GM12878 (cell line): ENCODE measurements around the gene DDX50. TPM values are rescaled to one million over a fixed set of nuclear protein-coding genes. Genes with fewer than 3 reads are reported as not detected.

Source experiments
- ATAC-seq: fragments of 200-7000 bp; cut with Tn5 transposase; 3 replicates; pipeline ENCODE4 v1.9.1; 2020; ENCODE audit warnings: mild to moderate bottlenecking, moderate library complexity
- BruUV-seq: library from RNA; stranded (reverse); fragments of 400-500 nt; replicated peaks from 2 replicates; lab custom pipeline; 2021; lab: Mats Ljungman, UMichigan
- CTCF ChIA-PET: fragments of 300-600 bp; sonication (Branson Sonifier 250); formaldehyde crosslinking; extraction: SDS; loops from one replicate; lab custom pipeline; 2021; ENCODE audit warnings: inconsistent platforms; lab: Yijun Ruan, JAX
- POLR2A ChIA-PET: fragments of 350-600 bp; formaldehyde crosslinking; extraction: SDS; loops from one replicate; lab custom pipeline; 2021; ENCODE audit warnings: inconsistent platforms; lab: Charles Lee
- RAD21 ChIA-PET: fragments of 300-600 bp; sonication (Branson Sonifier 250); formaldehyde crosslinking; loops from one replicate; lab custom pipeline; 2023; ENCODE audit warnings: antibody characterized with exemption; ENCODE audit not compliant: unreplicated experiment; lab: Charles Lee
- SMC1A ChIA-PET: fragments of 300-600 bp; sonication (Branson Sonifier 250); formaldehyde crosslinking; loops from one replicate; lab custom pipeline; 2023; ENCODE audit not compliant: unreplicated experiment, uncharacterized antibody; lab: Charles Lee
- DNase-seq: peaks from one replicate; pipeline ENCODE4 v3.0.0-alpha.2; 2011; ENCODE audit warnings: low read depth, low spot score
- FAIRE-seq: peaks from 3 replicates; lab custom pipeline; 2011; peaks lifted over from hg19 to GRCh38; lab: Jason Lieb, UNC
- H2AFZ ChIP-seq: 2 replicates; pipeline ENCODE4 v1.6.0; 2011; ENCODE audit warnings: low read depth, low read length, control low read depth; ENCODE audit not compliant: control insufficient read depth
- H3K27ac ChIP-seq: 2 replicates; pipeline ENCODE4 v1.5.1; 2011; ENCODE audit warnings: control low read depth; ENCODE audit not compliant: control insufficient read depth, insufficient read depth
- H3K27me3 ChIP-seq, 2 experiments: replicated peaks in 1 of 2; 2 replicates each; pipeline versions ENCODE4 v1.6.0 to v1.6.1; 2011; ENCODE audit warnings: low read length in 1 of 2; ENCODE audit not compliant: control insufficient read depth in 2 of 2, insufficient read depth in 2 of 2
- H3K36me3 ChIP-seq, 2 experiments: 2 replicates each; pipeline ENCODE4 v1.5.1; 2011; ENCODE audit warnings: low read length in 1 of 2; ENCODE audit not compliant: control insufficient read depth in 2 of 2, insufficient read depth in 2 of 2
- H3K4me1 ChIP-seq: 2 replicates; pipeline ENCODE4 v1.6.1; 2011; ENCODE audit warnings: mild to moderate bottlenecking, low read length, moderate library complexity, mixed read lengths; ENCODE audit not compliant: control insufficient read depth, insufficient read depth
- H3K4me2 ChIP-seq: 2 replicates; pipeline ENCODE4 v1.6.0; 2011; ENCODE audit warnings: control low read depth; ENCODE audit not compliant: control insufficient read depth, insufficient read depth
- H3K4me3 ChIP-seq: fragments of 200-600 bp; sonication (generic); 2 replicates; pipeline ENCODE4 v1.5.1; 2016
- H3K79me2 ChIP-seq: 2 replicates; pipeline ENCODE4 v1.6.0; 2011; ENCODE audit warnings: low read length; ENCODE audit not compliant: control insufficient read depth, insufficient read depth
- H3K9ac ChIP-seq: 2 replicates; pipeline ENCODE4 v1.8.0; 2011; ENCODE audit warnings: low read length, control low read depth, mixed read lengths; ENCODE audit not compliant: control insufficient read depth, insufficient read depth
- H3K9me3 ChIP-seq: replicated peaks from 3 replicates; pipeline ENCODE4 v1.5.1; 2011; ENCODE audit warnings: mild to moderate bottlenecking, low read length; ENCODE audit not compliant: control insufficient read depth, insufficient read depth
- H4K20me1 ChIP-seq: 2 replicates; pipeline ENCODE4 v1.6.0; 2011; ENCODE audit not compliant: control insufficient read depth, insufficient read depth
- BACH1 ChIP-seq: fragments of 450-650 bp; IDR thresholded peaks from 2 replicates; pipeline ENCODE4 v1.6.1; 2017; ENCODE audit warnings: mild to moderate bottlenecking, borderline replicate concordance
- DPF2 ChIP-seq: fragments of 450-650 bp; IDR thresholded peaks from 2 replicates; pipeline ENCODE4 v1.6.1; 2017; ENCODE audit warnings: mild to moderate bottlenecking
- E4F1 ChIP-seq: fragments of 450-650 bp; IDR thresholded peaks from 2 replicates; pipeline ENCODE4 v1.6.1; 2018; ENCODE audit warnings: borderline replicate concordance, mild to moderate bottlenecking; ENCODE audit not compliant: partially characterized antibody
- HDGF ChIP-seq: fragments of 450-650 bp; IDR thresholded peaks from 2 replicates; pipeline ENCODE4 v1.6.1; 2016; ENCODE audit warnings: antibody characterized with exemption
- MEF2A ChIP-seq: IDR thresholded peaks from 2 replicates; pipeline ENCODE4 v1.6.1; 2011; ENCODE audit warnings: low read depth, mild to moderate bottlenecking, low read length, moderate library complexity; ENCODE audit not compliant: insufficient read depth
- NFXL1 ChIP-seq: fragments of 450-650 bp; IDR thresholded peaks from 2 replicates; pipeline ENCODE4 v1.6.1; 2017; ENCODE audit warnings: antibody characterized with exemption, mild to moderate bottlenecking, borderline replicate concordance
- POLR2A ChIP-seq: IDR thresholded peaks from 2 replicates; pipeline ENCODE4 v1.6.1; 2011; ENCODE audit warnings: low read depth, mild to moderate bottlenecking, low read length
- POLR2AphosphoS5 ChIP-seq: IDR thresholded peaks from 2 replicates; pipeline ENCODE4 v1.6.1; 2011; ENCODE audit warnings: mild to moderate bottlenecking, low read length, inconsistent platforms
- SMAD5 ChIP-seq: IDR thresholded peaks from 2 replicates; pipeline ENCODE4 v1.6.1; 2016; ENCODE audit warnings: antibody characterized with exemption, low read depth
- SMC3 ChIP-seq: IDR thresholded peaks from 2 replicates; pipeline ENCODE4 v1.6.1; 2011; ENCODE audit warnings: low read length, improper control_type of control experiment, borderline replicate concordance
- ZBED1 ChIP-seq: IDR thresholded peaks from 2 replicates; pipeline ENCODE4 v1.6.1; 2016; ENCODE audit warnings: borderline replicate concordance
- ZBTB4 ChIP-seq: fragments of 450-650 bp; formaldehyde crosslinking; IDR thresholded peaks from 2 replicates; pipeline ENCODE4 v1.4.0; 2022; ENCODE audit warnings: mild to moderate bottlenecking, moderate library complexity
- whole genome bisulfite sequencing: methylation state at CpG from one replicate; pipeline ENCODE4 v1.1.6; 2016; ENCODE audit warnings: low lambda C conversion rate; ENCODE audit not compliant: insufficient replicate concordance, insufficient coverage; ENCODE audit errors: missing lambda C conversion rate; 5-methylcytosine and 5-hydroxymethylcytosine counted together
- in situ Hi-C: fragments of 300-500 bp; cut with MboI; formaldehyde crosslinking; loops from 9 replicates; pipeline ENCODE4 v1.14.3; 2018; ENCODE audit warnings: mixed read lengths
- intact Hi-C: fragments of 100-400 bp; cut with micrococcal nuclease; formaldehyde crosslinking; loops from one replicate; pipeline ENCODE4 v1.14.2; 2022; ENCODE audit not compliant: unreplicated experiment
- polyA plus RNA-seq, 11 experiments: library from polyadenylated mRNA; depleted of rRNA in 4 of 11; unstranded in 6 of 11; stranded (reverse) in 5 of 11; fragments of >200 nt; fragmentation: Nextera tagmentation in 4 of 11; fragmentation: Illumina TruSeq in 1 of 11; extraction: Ambion mirVana in 4 of 11; extraction: Trizol in 1 of 11; gene quantifications; 1 replicate in 1 of 11; 2 replicates in 10 of 11; pipeline versions ENCODE4 v1.2.1 to v1.2.3, GENCODE V29; 2011 to 2016; ENCODE audit warnings: inconsistent platforms in 2 of 11, missing spikeins in 2 of 11, low read depth in 1 of 11
- total RNA-seq, 4 experiments: library from RNA; depleted of rRNA in 3 of 4; stranded (reverse); fragments of >200 nt in 3 of 4; fragmentation: Illumina TruSeq in 1 of 4; extraction: Trizol in 1 of 4; gene quantifications; 2 replicates each; pipeline versions ENCODE4 v1.2.1 to v1.2.3, GENCODE V29; 2013 to 2021
- TF ChIP-seq, protein P1 (sequence below): IDR thresholded peaks from 2 replicates; pipeline ENCODE4 v1.6.1; 2011; ENCODE audit warnings: mild to moderate bottlenecking, low read depth, low read length, moderate library complexity; ENCODE audit not compliant: insufficient replicate concordance
- TF ChIP-seq, protein P2 (sequence below): fragments of 450-650 bp; IDR thresholded peaks from 2 replicates; pipeline ENCODE4 v1.6.1; 2016; ENCODE audit warnings: mild to moderate bottlenecking

DDX50 gene
- total and polyA plus RNA-seq, 10 of the 15 experiments (the other 5 are each of a cell fraction or from before 2014, with no cell fraction given) = 24.9 to 52.0 (median 36.8) TPM

DNA sequence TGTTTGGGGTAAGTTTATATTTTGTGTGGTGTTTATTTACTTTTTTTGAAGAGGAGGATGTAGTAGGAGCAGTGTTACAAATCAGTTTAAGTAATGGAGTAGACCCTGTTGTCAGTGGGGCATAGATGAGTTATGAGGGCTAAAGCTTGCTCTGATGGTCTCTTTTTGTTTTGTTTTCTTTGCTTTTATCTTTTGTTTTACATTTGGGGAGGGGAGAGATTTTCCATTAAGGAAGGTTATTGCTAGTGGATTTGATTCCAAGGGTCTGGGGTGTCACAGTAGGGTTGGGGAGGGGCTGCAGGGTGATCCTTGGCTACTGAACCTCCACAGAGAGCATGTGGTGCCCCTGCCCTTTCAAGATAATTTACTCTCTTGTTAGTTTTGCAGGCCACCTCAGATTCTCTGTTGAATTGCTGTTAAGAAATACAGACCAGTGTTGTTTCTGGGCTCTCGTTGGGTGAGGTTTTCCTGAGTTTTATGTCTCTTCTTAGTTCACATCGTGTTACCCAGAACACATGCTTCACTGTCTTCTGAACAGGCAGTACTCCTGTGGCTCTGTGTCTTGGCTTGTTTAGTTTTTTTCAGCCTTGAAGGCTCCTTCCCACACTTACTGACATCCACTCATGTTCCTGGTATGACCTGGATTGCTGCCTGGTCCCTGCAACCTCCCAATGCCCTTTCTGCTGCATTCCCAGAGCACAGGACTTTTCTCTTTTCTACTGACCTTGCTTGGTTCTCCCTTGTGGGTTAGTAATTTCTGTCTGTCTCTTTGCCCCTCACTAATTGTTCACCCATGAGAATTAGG, 91.7 kb downstream of the DDX50 start:
- Histone ChIP-seq H3K4me2 (peak overlapping the region; percentile 41; the same call in 1 of the 2 replicates), H3K9me3 (no peaks in the 10 kb centered on the region), H3K9ac (no peak overlapping the region), H4K20me1 (no peaks in the 10 kb centered on the region), H3K4me1 (peaks cover 19% of the 10 kb centered on the region), H2AFZ (no peak overlapping the region), H3K27ac (no peak overlapping the region), H3K79me2 (peaks cover 30% of the 10 kb centered on the region), H3K4me3 (peak overlapping the region; percentile 9; the same call in 1 of the 2 replicates), H3K27me3 (no peaks in the 10 kb centered on the region), H3K36me3 (no peaks in the 10 kb centered on the region)
- CTCF ChIA-PET = interaction anchor here (1.0 to 3.5 kb wide), 4 partner anchors 10 to 25 kb away, joined by 3 to 16 read pairs (median 5); no protein-coding TSS in a partner anchor
- ATAC-seq (no peak), FAIRE-seq (no peak), DNase-seq (no peak)
- SMC1A ChIA-PET = interaction anchor here (1.0 to 1.7 kb wide), 6 partner anchors 11 to 100 kb away, joined by 3 to 7 read pairs (median 3); no protein-coding TSS in a partner anchor
- no TSS peak for BruUV-seq
- 100% methylated on average over 2 of the region's 2 CpGs for WGBS
- intact Hi-C loops = loop anchor here (10.0 kb wide), 2 partner anchors 322 to 402 kb away; no protein-coding TSS in a partner anchor
- POLR2A ChIA-PET = no interaction called here
- in situ Hi-C loops = loop anchor here (10.0 kb wide), 2 partner anchors 232 to 412 kb away; partner anchors contain the start of gene HKDC1
- RAD21 ChIA-PET = interaction anchor here (0.7 to 1.8 kb wide), 4 partner anchors 13 to 101 kb away, joined by 3 to 8 read pairs (median 4); no protein-coding TSS in a partner anchor
- TF ChIP-seq MEF2A (no peak), BACH1 (no peak), ZBED1 (no peak), SMAD5 (no peak), DPF2 (no peak), NFXL1 (no peak), POLR2A (no peak), HDGF (no peak), ZBTB4 (no peak), SMC3 (no peak), E4F1 (no peak), POLR2AphosphoS5 (no peak)
- TF ChIP-seq, protein P1, sequence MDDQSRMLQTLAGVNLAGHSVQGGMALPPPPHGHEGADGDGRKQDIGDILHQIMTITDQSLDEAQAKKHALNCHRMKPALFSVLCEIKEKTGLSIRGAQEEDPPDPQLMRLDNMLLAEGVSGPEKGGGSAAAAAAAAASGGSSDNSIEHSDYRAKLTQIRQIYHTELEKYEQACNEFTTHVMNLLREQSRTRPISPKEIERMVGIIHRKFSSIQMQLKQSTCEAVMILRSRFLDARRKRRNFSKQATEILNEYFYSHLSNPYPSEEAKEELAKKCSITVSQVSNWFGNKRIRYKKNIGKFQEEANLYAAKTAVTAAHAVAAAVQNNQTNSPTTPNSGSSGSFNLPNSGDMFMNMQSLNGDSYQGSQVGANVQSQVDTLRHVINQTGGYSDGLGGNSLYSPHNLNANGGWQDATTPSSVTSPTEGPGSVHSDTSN = no peak
- TF ChIP-seq, protein P2, sequence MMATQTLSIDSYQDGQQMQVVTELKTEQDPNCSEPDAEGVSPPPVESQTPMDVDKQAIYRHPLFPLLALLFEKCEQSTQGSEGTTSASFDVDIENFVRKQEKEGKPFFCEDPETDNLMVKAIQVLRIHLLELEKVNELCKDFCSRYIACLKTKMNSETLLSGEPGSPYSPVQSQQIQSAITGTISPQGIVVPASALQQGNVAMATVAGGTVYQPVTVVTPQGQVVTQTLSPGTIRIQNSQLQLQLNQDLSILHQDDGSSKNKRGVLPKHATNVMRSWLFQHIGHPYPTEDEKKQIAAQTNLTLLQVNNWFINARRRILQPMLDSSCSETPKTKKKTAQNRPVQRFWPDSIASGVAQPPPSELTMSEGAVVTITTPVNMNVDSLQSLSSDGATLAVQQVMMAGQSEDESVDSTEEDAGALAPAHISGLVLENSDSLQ = no peak
